ENCODE data around the gene NGFR. TPM values are rescaled to one million over a fixed set of nuclear protein-coding genes. Genes with fewer than 3 reads are reported as not detected.
"Not testable (repeated sequence)": the region's sequence is repeated elsewhere in the genome, so short reads cannot be mapped to it uniquely, and the experiment has no call there.

Gene NGFR
- polyA plus RNA-seq, 1 of the 3 experiments (the other 2 are of a cell fraction): 0.76 TPM

- TF ChIP-seq PBX3 (IDR thresholded peaks at IDR 0.05): no peak
Observed at GRCh38 chr17:49501496-49501895, 6.4 kb downstream of the NGFR start (continued).

- no peak for DNase-seq
- H3F3A ChIP-seq (replicated peaks; ENCODE audit: insufficient read depth): peaks cover 6% of the 10 kb centered on the region
Observed at GRCh38 chr17:49502254-49502653, 7.2 kb downstream of the NGFR start.

GRCh38 chr17:49502680-49503079 lies 7.6 kb downstream of the NGFR start:
- H3K4me2 ChIP-seq; H3K9me2 ChIP-seq; H3K27ac ChIP-seq (ENCODE audit: low read depth in 2 of 2, low read length in 1 of 2); H3K79me2 ChIP-seq (ENCODE audit: insufficient read depth); H3K36me3 ChIP-seq (replicated peaks in 1 of 2; ENCODE audit: control insufficient read depth in 1 of 2, insufficient read depth in 2 of 2, low read length in 1 of 2); DNase-seq; H3F3A ChIP-seq (replicated peaks; ENCODE audit: insufficient read depth); H3K9me3 ChIP-seq; H2AFZ ChIP-seq (ENCODE audit: low read depth); H3K9ac ChIP-seq; H3K4me3 ChIP-seq (ENCODE audit: low read depth in 2 of 2, low read length in 1 of 2); POLR2A ChIA-PET; H4K20me1 ChIP-seq (ENCODE audit: insufficient read depth): not testable (repeated sequence)
- Histone ChIP-seq H3K27me3 (ENCODE audit: insufficient read depth) (peaks cover 73% of the 10 kb centered on the region), H3K4me1 (ENCODE audit: control insufficient read depth in 1 of 2, insufficient read depth in 2 of 2, low read depth in 1 of 2, low read length in 1 of 2) (peaks cover 0 to 30% of the 10 kb centered on the region in 2 experiments; a peak in 1 of 4 replicates)
- CTCF ChIA-PET: interaction anchor here (0.7 to 28.6 kb wide), 7 partner anchors 8 to 95 kb away, joined by 3 to 499 read pairs (median 9); no protein-coding TSS in a partner anchor
- WGBS (ENCODE audit: low lambda C conversion rate): 45% methylated on average over 5 of the region's 5 CpGs

More at GRCh38 chr17:49502254-49502653, 7.2 kb downstream of the NGFR start:
- 49% methylated on average over 4 of the region's 4 CpGs for WGBS (ENCODE audit: low lambda C conversion rate)
- Histone ChIP-seq H3K27me3 (ENCODE audit: insufficient read depth) (peaks cover 73% of the 10 kb centered on the region), H3K9me2 (no peaks in the 10 kb centered on the region), H3K9ac (no peak overlapping the region), H3K9me3 (no peaks in the 10 kb centered on the region), H3K79me2 (ENCODE audit: insufficient read depth) (no peaks in the 10 kb centered on the region), H3K4me3 (ENCODE audit: low read depth in 2 of 2, low read length in 1 of 2) (no peak overlapping the region), H3K27ac (ENCODE audit: low read depth in 2 of 2, low read length in 1 of 2) (no peak overlapping the region), H3K36me3 (replicated peaks in 1 of 2; ENCODE audit: control insufficient read depth in 1 of 2, insufficient read depth in 2 of 2, low read length in 1 of 2) (no peaks in the 10 kb centered on the region), H3K4me1 (ENCODE audit: control insufficient read depth in 1 of 2, insufficient read depth in 2 of 2, low read depth in 1 of 2, low read length in 1 of 2) (peaks cover 0 to 30% of the 10 kb centered on the region in 2 experiments; a peak in 2 of 4 replicates), H3K4me2 (no peak overlapping the region), H2AFZ (ENCODE audit: low read depth) (no peak overlapping the region), H4K20me1 (ENCODE audit: insufficient read depth) (no peaks in the 10 kb centered on the region)
- ChIA-PET CTCF (interaction anchor here (0.7 to 28.6 kb wide), 6 partner anchors 9 to 94 kb away, joined by 3 to 499 read pairs (median 10); no protein-coding TSS in a partner anchor), POLR2A (no interaction called here)
- no peak for TF ChIP-seq SIN3A (IDR thresholded peaks at IDR 0.05; ENCODE audit: borderline replicate concordance, low read depth, low read length)
- TF ChIP-seq RFX5 (IDR thresholded peaks at IDR 0.05; ENCODE audit: low read length): no peak
- no peak for TF ChIP-seq GATA2 (CRISPR knock-in tag; IDR thresholded peaks at IDR 0.05)
- TF ChIP-seq CTCF (IDR thresholded peaks at IDR 0.05): no peak
- no peak for TF ChIP-seq FOSL2 (IDR thresholded peaks at IDR 0.05; ENCODE audit: borderline replicate concordance, low read depth)
- no peak for TF ChIP-seq GABPA (IDR thresholded peaks at IDR 0.05; ENCODE audit: low read depth)
- TF ChIP-seq MAX (IDR thresholded peaks at IDR 0.05; ENCODE audit: low read depth): no peak
- no peak for TF ChIP-seq RCOR1 (IDR thresholded peaks at IDR 0.05; ENCODE audit: low read length)
- no peak for TF ChIP-seq ZBTB33 (IDR thresholded peaks at IDR 0.05; ENCODE audit: borderline replicate concordance, low read depth)
- no peak for TF ChIP-seq ELF1 (IDR thresholded peaks at IDR 0.05)
- no peak for TF ChIP-seq USF1 (IDR thresholded peaks at IDR 0.05; ENCODE audit: borderline replicate concordance, low read depth)
